Activated effector memory CD4-positive, alpha-beta T cell treated with anti-CD3 and anti-CD28 coated beads, Interleukin-2, amount 50 U/mL, for 16 hours (primary cell): ENCODE data around the gene SDR9C7.
"Not testable (repeated sequence)": the region's sequence is repeated elsewhere in the genome, so short reads cannot be mapped to it uniquely, and the experiment has no call there.

Source experiments
- DNase-seq: peaks from one replicate; pipeline ENCODE4 v3.0.0-alpha.2; 2020

SDR9C7 gene

GRCh38 chr12:56914256-56914655 is 20.0 kb downstream of the SDR9C7 start:
- no peak for DNase-seq

GRCh38 chr12:56909403-56909802 is 24.8 kb downstream of the SDR9C7 start:
- DNase-seq = not testable (repeated sequence)

- DNase-seq = no peak
Measured at GRCh38 chr12:56908136-56908535, 26.1 kb downstream of the SDR9C7 start.

- DNase-seq = no peak
Measured at GRCh38 chr12:56905852-56906251, 28.4 kb downstream of the SDR9C7 start.

- DNase-seq = no peak
Measured at GRCh38 chr12:56903374-56903773, 30.8 kb downstream of the SDR9C7 start.

GRCh38 chr12:56901313-56901712 is 32.9 kb downstream of the SDR9C7 start:
- DNase-seq = not testable (repeated sequence)

GRCh38 chr12:56900583-56900982 is 33.6 kb downstream of the SDR9C7 start:
- DNase-seq = no peak

GRCh38 chr12:56898938-56899337 is 35.3 kb downstream of the SDR9C7 start:
- DNase-seq = no peak

- DNase-seq = no peak
Measured at GRCh38 chr12:56897844-56898361, 36.3 kb downstream of the SDR9C7 start.

- DNase-seq = no peak
Measured at GRCh38 chr12:56896082-56896481, 38.1 kb downstream of the SDR9C7 start.

- DNase-seq = no peak
Measured at GRCh38 chr12:56894698-56895368, 39.4 kb downstream of the SDR9C7 start.

GRCh38 chr12:56891885-56892284 is 42.3 kb downstream of the SDR9C7 start:
- not testable (repeated sequence) for DNase-seq

GRCh38 chr12:56886319-56886718 is 47.9 kb downstream of the SDR9C7 start:
- DNase-seq = no peak

GRCh38 chr12:56885316-56885715 is 48.9 kb downstream of the SDR9C7 start:
- DNase-seq = no peak

GRCh38 chr12:56884421-56884820 is 49.8 kb downstream of the SDR9C7 start:
- no peak for DNase-seq

- DNase-seq = not testable (repeated sequence)
Measured at GRCh38 chr12:56882407-56882806, 51.8 kb downstream of the SDR9C7 start.

GRCh38 chr12:56880125-56880992 is 53.8 kb downstream of the SDR9C7 start:
- no peak for DNase-seq

GRCh38 chr12:56879240-56880124 is 54.7 kb downstream of the SDR9C7 start:
- not testable (repeated sequence) for DNase-seq

GRCh38 chr12:56878010-56878339 is 56.2 kb downstream of the SDR9C7 start:
- DNase-seq = no peak

- DNase-seq = no peak
Measured at GRCh38 chr12:56877195-56878009, 56.8 kb downstream of the SDR9C7 start.

- DNase-seq = no peak
Measured at GRCh38 chr12:56874821-56875220, 59.4 kb downstream of the SDR9C7 start.

GRCh38 chr12:56873382-56873781 is 60.8 kb downstream of the SDR9C7 start:
- DNase-seq = no peak
